Frontal cortex (tissue), 4 donors: ENCODE measurements around the gene BIK. TPM values are rescaled to one million over a fixed set of nuclear protein-coding genes. Genes with fewer than 3 reads are reported as not detected.

Experiments
- DNase-seq, 2 donors: peaks; one replicate each; pipeline ENCODE4 v3.0.0; 2012; ENCODE audit warnings: low spot score in 2 of 2
- FAIRE-seq: peaks from 2 replicates; lab custom pipeline; 2012; peaks lifted over from hg19 to GRCh38; lab: Jason Lieb, UNC
- total RNA-seq: library from RNA; depleted of rRNA; stranded (reverse); fragments of >200 nt; gene quantifications from one replicate; pipeline ENCODE4 v1.2.3, GENCODE V29; 2014
- donor health status: control.
- donor health status: control.
- donor health status: control.

BIK gene
- total RNA-seq, 1 donor from 2014 or later = not detected

DNA sequence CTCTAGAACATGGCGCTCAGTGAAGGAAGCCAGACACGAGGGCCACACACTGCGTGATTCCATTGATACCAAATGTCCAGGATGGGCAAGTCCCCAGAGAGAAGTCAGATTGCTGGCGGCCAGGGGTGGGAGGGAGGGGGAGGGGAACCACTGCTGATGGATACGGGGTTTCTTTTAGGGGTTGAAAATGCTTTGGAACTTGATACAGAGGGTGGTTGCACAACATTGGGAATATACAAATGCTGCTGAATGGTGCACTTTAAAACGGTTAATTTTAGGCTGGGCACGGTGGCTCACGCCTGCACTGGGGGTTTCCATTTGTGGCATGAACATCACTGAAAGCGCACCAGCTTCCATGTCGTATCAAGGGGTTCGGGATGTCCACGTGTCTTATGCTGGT is 45.9 kb downstream of the BIK start:
- no peak for FAIRE-seq
- DNase-seq = no peak

- no peak for DNase-seq
- FAIRE-seq = no peak
Measured at GRCh38 chr22:43157874-43158546, 47.5 kb downstream of the BIK start.

DNA sequence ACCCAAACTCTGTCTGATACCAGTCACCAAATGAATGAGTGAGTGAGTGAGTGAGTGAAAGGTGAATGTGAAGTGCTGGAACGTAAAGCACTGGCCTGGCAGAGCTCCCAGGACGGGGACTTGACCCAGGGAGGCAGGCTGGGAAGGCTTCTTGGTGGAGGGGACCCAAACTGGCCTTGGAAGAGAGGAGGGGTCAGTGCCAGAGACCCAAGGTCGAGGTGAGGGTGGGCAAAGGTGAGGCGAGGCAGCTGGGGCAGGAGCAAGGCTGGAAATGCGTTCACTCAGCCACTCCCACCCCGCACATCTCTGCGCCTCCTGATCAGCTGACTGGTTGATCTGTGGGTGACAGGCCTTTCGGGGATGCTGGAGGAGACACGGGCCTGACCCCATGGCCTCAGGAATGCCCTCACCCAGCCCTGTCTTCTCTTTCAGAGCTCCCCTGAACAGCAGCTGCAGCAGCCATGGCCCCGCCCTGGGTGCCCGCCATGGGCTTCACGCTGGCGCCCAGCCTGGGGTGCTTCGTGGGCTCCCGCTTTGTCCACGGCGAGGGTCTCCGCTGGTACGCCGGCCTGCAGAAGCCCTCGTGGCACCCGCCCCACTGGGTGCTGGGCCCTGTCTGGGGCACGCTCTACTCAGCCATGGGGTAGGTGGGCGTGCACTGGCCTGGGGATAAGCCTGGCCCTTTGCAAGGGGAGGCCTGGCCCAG is 48.4 kb downstream of the BIK start:
- DNase-seq = no peak
- no peak for FAIRE-seq

GRCh38 chr22:43159484-43160178 is 49.1 kb downstream of the BIK start:
- DNase-seq (no peak), FAIRE-seq (no peak)

- DNase-seq (no peak), FAIRE-seq (no peak)
Measured at GRCh38 chr22:43160497-43161126, 50.1 kb downstream of the BIK start.

GRCh38 chr22:43162412-43163150 is 52.0 kb downstream of the BIK start:
- FAIRE-seq (no peak), DNase-seq (no peak)

DNA sequence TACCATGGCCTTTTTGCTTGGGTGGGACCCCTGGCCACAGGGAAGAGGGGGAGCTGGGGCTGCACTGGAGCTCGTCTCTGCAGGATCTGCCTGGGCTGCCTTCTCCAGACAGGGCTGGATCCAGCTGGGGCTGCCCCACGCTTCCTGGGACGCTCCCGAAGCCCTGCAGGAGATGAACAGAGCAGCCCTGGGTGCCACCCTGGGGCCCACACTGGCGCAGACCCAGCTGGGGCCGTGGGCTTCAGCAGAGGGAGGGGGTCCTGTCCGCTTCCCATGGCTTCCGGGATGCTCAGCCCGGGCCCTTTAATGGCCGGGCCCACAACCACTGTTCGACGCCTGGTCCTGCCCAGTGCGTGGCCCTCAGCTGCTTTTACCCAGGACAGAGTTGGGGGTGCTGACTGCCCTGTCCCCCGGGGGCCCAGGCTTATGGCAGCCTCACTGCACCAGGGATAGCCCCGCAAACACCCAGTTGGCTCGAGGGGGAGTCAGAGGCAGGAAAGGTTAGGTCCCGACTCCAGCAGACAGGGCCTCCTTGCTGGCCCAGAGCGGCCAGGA is 52.8 kb downstream of the BIK start:
- FAIRE-seq = no peak
- DNase-seq = no peak

- DNase-seq (no peak), FAIRE-seq (no peak)
Measured at GRCh38 chr22:43164636-43165035, 54.1 kb downstream of the BIK start.

- no peak for DNase-seq
- no peak for FAIRE-seq
Measured at GRCh38 chr22:43166132-43166930, 55.8 kb downstream of the BIK start.

DNA sequence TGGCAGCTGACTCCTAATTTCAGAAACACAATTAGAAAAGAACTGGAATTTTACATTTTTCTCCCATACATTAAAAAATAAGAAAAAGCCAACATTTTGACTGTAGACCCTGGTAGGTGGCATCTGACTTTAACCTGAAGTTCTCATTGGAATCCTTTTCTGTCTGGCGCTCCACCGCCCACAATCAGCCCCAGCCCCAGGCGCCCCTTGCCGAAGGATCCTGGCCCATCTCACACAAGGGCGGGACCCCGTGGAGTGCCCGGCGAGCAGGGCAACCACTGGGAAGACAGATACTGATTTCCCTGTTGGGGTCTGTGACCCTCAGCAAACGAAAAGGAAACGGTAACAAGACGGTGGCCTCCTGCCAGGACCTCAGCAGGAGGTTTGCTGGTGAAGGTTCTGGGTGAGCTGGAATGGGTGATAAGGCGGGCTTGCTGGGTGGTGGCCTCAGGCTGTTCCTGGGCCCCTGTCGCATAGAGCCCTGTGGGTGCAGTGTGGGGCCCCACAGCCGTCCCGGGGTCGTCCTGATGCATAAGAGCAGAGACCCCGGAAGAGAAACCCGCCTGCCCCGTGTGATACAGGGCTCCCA is 56.5 kb downstream of the BIK start:
- no peak for FAIRE-seq

GRCh38 chr22:43168471-43169309 is 58.1 kb downstream of the BIK start:
- FAIRE-seq (no peak), DNase-seq (no peak)

More for the DNA sequence above, 56.5 kb downstream of the BIK start:
- no peak for DNase-seq

DNA sequence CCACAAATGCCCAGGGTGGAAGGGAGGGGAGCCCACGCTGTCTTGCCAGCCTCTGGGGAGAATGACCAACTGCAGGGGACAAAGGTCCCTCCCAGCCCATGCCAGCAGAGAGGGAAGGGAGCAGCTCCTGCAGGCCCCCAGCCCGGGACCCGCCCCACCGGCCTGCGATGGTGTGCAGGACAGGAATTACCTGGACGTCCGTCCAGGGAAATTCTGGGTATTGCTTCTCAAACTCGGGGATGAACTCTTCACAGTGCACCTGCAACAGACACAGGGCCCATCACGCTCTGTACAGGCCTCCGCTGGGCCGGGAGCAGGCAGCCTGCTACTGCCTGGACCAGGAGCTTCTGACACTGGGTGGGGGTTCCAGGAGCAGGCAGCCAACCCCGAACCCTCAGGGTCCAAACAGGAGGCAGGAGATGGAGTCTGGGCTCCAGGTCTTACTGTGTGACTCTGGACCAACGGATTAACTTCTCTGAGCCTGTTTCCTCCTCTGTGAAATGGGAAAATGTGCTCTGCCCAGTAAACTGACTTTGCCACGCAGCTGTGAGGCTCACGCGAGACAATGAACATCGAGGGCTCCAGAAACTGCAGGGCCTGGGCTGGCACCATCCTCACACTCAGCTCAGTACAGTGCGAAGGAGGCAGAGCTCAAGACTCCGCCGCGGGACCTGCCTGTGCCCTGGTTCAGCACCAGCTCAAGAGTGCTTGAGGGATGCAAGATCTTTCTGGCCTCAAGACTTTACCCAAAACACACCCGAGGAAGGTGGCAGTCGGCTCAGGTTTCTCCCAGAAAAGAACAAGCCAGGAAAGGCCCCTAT is 59.0 kb downstream of the BIK start:
- DNase-seq (no peak), FAIRE-seq (no peak)

- DNase-seq (no peak), FAIRE-seq (no peak)
Measured at GRCh38 chr22:43170131-43170480, 59.6 kb downstream of the BIK start.

DNA sequence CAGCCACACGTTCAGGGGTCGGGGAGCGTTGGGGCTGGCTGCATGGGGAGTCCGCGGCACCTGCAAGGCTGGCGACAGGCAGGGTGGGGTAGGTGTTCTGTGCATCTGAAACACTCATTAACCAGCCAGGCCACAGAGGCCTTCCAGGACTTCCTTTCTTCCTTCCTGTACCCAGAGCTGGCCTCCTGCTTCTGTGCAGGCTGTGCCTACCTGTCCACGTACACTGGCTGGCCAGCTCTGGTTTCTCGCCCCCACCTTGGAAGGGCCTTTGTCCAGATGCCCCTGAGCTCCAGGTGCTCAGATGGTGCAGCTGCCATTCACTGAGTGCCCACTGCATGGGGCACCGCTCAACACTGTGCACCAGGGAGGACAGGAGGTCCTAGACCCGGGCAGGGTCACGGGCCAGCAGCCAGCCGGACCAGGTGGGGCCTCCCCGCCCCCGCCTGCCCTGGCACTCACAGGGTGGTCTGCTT is 60.5 kb downstream of the BIK start:
- no peak for DNase-seq
- no peak for FAIRE-seq

DNA sequence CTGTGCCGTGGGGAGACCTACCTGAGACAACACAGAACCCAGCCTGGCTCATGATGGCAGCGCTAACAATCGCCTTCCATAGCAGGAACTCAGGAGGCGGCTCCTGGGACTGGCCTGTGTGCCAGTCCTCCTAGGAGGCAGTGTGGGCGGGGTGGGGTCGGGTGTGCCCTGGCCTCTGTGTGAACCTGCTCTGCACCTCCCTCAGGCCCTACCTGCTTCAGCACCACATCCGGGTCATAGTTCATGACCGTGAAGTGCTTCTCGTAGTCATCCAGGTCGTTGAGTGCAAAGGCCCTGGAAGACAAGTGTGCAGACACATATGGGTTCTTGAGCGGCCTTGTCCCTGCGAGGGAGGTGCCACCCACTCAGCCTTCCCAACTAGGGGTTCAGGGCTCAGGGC is 61.1 kb downstream of the BIK start:
- DNase-seq (no peak), FAIRE-seq (no peak)

DNA sequence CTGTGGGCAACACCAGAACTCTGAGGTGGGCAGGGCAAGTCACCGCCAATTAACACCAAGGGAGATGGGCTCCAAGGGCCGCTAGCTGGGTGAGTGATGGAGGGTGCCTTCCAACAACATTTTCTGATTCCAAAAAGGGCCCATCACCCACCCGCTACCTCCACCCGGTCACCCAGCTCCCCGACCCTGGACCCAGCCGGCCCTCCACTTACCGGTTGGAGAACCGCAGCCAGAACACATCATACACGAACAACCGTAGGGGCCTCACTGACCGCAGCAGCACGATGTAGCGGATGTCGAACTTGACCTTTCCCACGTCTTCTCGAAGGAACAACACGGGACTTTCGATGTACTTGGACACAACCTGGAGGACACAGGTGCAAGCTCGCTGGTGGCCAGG is 61.6 kb downstream of the BIK start:
- DNase-seq (no peak), FAIRE-seq (no peak)

GRCh38 chr22:43173566-43173965 is 63.0 kb downstream of the BIK start:
- DNase-seq (no peak), FAIRE-seq (no peak)
